ENCODE measurements around the gene SP2. TPM values are rescaled to one million over a fixed set of nuclear protein-coding genes. Genes with fewer than 3 reads are reported as not detected.

Gene SP2
- total and polyA plus RNA-seq, 2 of the 13 experiments (the other 11 are each of a cell fraction or from before 2014, with no cell fraction given): 1.4 to 4.8 TPM

- TF ChIP-seq FOXA1 (IDR thresholded peaks at IDR 0.05) (no peak), FOXA1 (CRISPR knock-in tag; IDR thresholded peaks at IDR 0.05) (no peak), ZNF180 (CRISPR knock-in tag; IDR thresholded peaks at IDR 0.05; ENCODE audit: borderline replicate concordance, low read depth) (peak; percentile 77; the same call in 1 of the 2 replicates), BCLAF1 (IDR thresholded peaks at IDR 0.05) (no peak), ELK4 (CRISPR knock-in tag; IDR thresholded peaks at IDR 0.05; ENCODE audit: borderline replicate concordance) (no peak), U2AF1 (optimal IDR thresholded peaks at IDR 0.05; ENCODE audit: low read depth, low read length) (no peak), NR2F2 (IDR thresholded peaks at IDR 0.05; ENCODE audit: borderline replicate concordance, low read depth) (no peak), ZNF749 (CRISPR knock-in tag; IDR thresholded peaks at IDR 0.05; ENCODE audit: borderline replicate concordance) (peak; percentile 96), RAD21 (CRISPR knock-in tag; IDR thresholded peaks at IDR 0.05) (peak; percentile 69), ZMAT3 (CRISPR knock-in tag; conservative IDR thresholded peaks at IDR 0.05) (peak; percentile 62; the same call in 1 of the 2 replicates), NR2F6 (IDR thresholded peaks at IDR 0.05) (no peak), NR2F6 (CRISPR knock-in tag; IDR thresholded peaks at IDR 0.05) (peak; percentile 4; the same call in 1 of the 2 replicates), SYNCRIP (IDR thresholded peaks at IDR 0.05; ENCODE audit: insufficient read depth, low read depth, low read length) (no peak), ZNF501 (CRISPR knock-in tag; IDR thresholded peaks at IDR 0.05) (peak; percentile 99), MAFG (CRISPR knock-in tag; IDR thresholded peaks at IDR 0.05) (no peak), ZMYM3 (CRISPR knock-in tag; IDR thresholded peaks at IDR 0.05) (peak; percentile 60), SNAPC5 (CRISPR knock-in tag; IDR thresholded peaks at IDR 0.05; ENCODE audit: borderline replicate concordance) (peak; percentile 92; the same call in 1 of the 2 replicates), BRF2 (CRISPR knock-in tag; IDR thresholded peaks at IDR 0.05) (peak; percentile 98), PAF1 (CRISPR knock-in tag; IDR thresholded peaks at IDR 0.05) (no peak; the same call in 1 of the 2 replicates), DMAP1 (CRISPR knock-in tag; IDR thresholded peaks at IDR 0.05) (peak; percentile 97), ZFP36L2 (CRISPR knock-in tag; IDR thresholded peaks at IDR 0.05) (peak; percentile 56; the same call in 1 of the 2 replicates), AGO2 (optimal IDR thresholded peaks at IDR 0.05; ENCODE audit: low read depth, low read length) (peak; percentile 88), TSC22D2 (CRISPR knock-in tag; IDR thresholded peaks at IDR 0.05; ENCODE audit: borderline replicate concordance) (peak; percentile 17; the same call in 1 of the 2 replicates), HNF1B (CRISPR knock-in tag; IDR thresholded peaks at IDR 0.05) (peak; percentile 93)
These were observed 45.4 kb downstream of the SP2 start, which contains the start of gene PNPO (continued) for GRCh38 chr17:47941246-47942095.

Data from HepG2 (cell line).